K562 (cell line): ENCODE results near the gene STX11. TPM values are rescaled to one million over a fixed set of nuclear protein-coding genes. Genes with fewer than 3 reads are reported as not detected.

ENCODE experiments used
- NCOR1 ChIP-seq: fragments of 450-650 bp; IDR thresholded peaks from 2 replicates; pipeline ENCODE4 v1.6.1; 2016; ENCODE audit warnings: mild to moderate bottlenecking, moderate library complexity
- POLR2G ChIP-seq: fragments of 200-400 bp; formaldehyde crosslinking; IDR thresholded peaks from 2 replicates; pipeline ENCODE4 v1.6.1; 2017; ENCODE audit warnings: low read depth, mild to moderate bottlenecking, antibody characterized with exemption, low read length, moderate library complexity
- POLR3G ChIP-seq: IDR thresholded peaks from 2 replicates; pipeline ENCODE4 v1.6.1; 2011; ENCODE audit not compliant: insufficient read length, insufficient replicate concordance; ENCODE audit errors: extremely low read depth
- RAD21 ChIP-seq, 2 experiments: fragments of 250-450 bp in 1 of 2; fragments of 450-650 bp in 1 of 2; sonication (Bioruptor Pico) in 1 of 2; formaldehyde crosslinking in 1 of 2; IDR thresholded peaks in 1 of 2; conservative IDR thresholded peaks in 1 of 2; 2 replicates each; pipeline versions ENCODE4 v1.4.0 to v1.8.0; 2020 to 2022; ENCODE audit warnings: mild to moderate bottlenecking in 2 of 2, moderate library complexity in 1 of 2
- TBL1XR1 ChIP-seq, 2 experiments: IDR thresholded peaks; 2 replicates each; pipeline ENCODE4 v1.6.1; 2012; ENCODE audit warnings: improper control_type of control experiment in 2 of 2, low read length in 2 of 2, mild to moderate bottlenecking in 1 of 2
- TEAD4 ChIP-seq, 2 experiments: sonication (generic) in 1 of 2; formaldehyde crosslinking in 1 of 2; IDR thresholded peaks; 2 replicates each; pipeline versions ENCODE4 v1.6.1 to v1.8.0; 2012 to 2022; ENCODE audit warnings: borderline replicate concordance in 1 of 2, inconsistent platforms in 1 of 2, low read length in 1 of 2, mild to moderate bottlenecking in 1 of 2, missing genetic modification reagents in 1 of 2
- XRCC3 ChIP-seq: fragments of 450-650 bp; IDR thresholded peaks from 2 replicates; pipeline ENCODE4 v1.6.1; 2017; ENCODE audit warnings: mild to moderate bottlenecking, moderate library complexity
- ZNF239 ChIP-seq: fragments of 250-450 bp; sonication (Bioruptor Pico); IDR thresholded peaks from 2 replicates; pipeline ENCODE4 v1.4.0; 2020; ENCODE audit warnings: mild to moderate bottlenecking
- polyA plus RNA-seq, 8 experiments: library from polyadenylated mRNA; depleted of rRNA in 4 of 8; stranded (reverse) in 5 of 8; unstranded in 3 of 8; fragments of >200 nt; fragmentation: Nextera tagmentation in 2 of 8; fragmentation: Illumina TruSeq in 1 of 8; extraction: Ambion mirVana in 2 of 8; extraction: Trizol in 1 of 8; gene quantifications; 2 replicates each; pipeline versions ENCODE4 v1.2.1 to v1.2.3, GENCODE V29; 2011 to 2014; ENCODE audit warnings: inconsistent platforms in 1 of 8, missing spikeins in 1 of 8
- total RNA-seq, 7 experiments: library from RNA; depleted of rRNA in 6 of 7; stranded (reverse); fragments of >200 nt in 6 of 7; fragmentation: Illumina TruSeq in 2 of 7; extraction: Trizol in 2 of 7; gene quantifications; 2 replicates each; pipeline versions ENCODE4 v1.2.1 to v1.2.3, GENCODE V29; 2011 to 2021; ENCODE audit warnings: low replicate concordance in 1 of 7
- TF ChIP-seq, protein P1 (sequence below), 2 experiments: fragments of 450-650 bp in 1 of 2; IDR thresholded peaks; 2 replicates each; pipeline ENCODE4 v1.6.1; 2011 to 2017; ENCODE audit warnings: low read depth in 2 of 2, antibody characterized with exemption in 1 of 2, borderline replicate concordance in 1 of 2, low read length in 1 of 2, mild to moderate bottlenecking in 1 of 2, mixed read lengths in 1 of 2; ENCODE audit not compliant: control insufficient read depth in 1 of 2
- TF ChIP-seq, protein P2 (sequence below), 2 experiments: fragments of 450-650 bp; conservative IDR thresholded peaks; 2 replicates each; pipeline ENCODE4 v1.6.1; 2017; ENCODE audit warnings: mild to moderate bottlenecking in 2 of 2, moderate library complexity in 2 of 2
- TF ChIP-seq, protein P3 (sequence below), 3 experiments: IDR thresholded peaks in 2 of 3; conservative IDR thresholded peaks in 1 of 3; 2 replicates each; pipeline ENCODE4 v1.5.1; 2011 to 2012; ENCODE audit warnings: low read length in 3 of 3, mild to moderate bottlenecking in 3 of 3, control low read depth in 2 of 3, improper control_type of control experiment in 1 of 3, inconsistent platforms in 1 of 3, low read depth in 1 of 3, mixed read lengths in 1 of 3, moderate library complexity in 1 of 3; ENCODE audit not compliant: insufficient read depth in 2 of 3

Gene STX11
- total and polyA plus RNA-seq, 9 of the 15 experiments (the other 6 are each of a cell fraction or from before 2014, with no cell fraction given): 0.06 to 0.73 (median 0.40) TPM

DNA sequence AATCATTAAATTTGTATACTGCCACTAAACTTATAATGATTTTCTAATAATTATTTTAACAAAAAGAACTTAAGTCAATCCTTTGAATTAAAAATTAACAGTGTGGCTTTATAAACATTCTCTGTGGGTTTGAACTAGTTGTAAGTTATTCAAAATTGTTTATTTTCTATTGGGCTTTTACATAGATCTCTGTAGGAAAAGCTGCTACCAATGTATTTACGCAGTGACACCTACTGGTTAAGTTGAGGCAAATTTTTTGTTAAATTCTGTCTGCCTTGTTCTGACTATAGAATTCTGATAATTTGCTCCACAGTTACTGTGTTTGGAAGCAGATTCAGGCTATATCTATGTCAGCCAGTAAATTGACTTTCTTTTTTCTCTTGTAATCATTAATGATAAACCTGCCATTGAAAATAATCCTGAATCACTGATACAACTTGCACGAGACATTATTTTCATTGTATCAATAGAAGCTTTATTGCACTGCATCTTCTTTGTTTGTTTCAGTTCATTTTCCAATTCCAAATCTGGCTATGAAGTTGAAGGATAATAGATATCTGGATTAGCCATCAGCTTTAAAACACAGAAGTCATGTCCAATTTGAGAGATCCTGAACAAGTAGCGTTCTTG, 68.9 kb downstream of the STX11 start (continued):
- TF ChIP-seq, protein P1, sequence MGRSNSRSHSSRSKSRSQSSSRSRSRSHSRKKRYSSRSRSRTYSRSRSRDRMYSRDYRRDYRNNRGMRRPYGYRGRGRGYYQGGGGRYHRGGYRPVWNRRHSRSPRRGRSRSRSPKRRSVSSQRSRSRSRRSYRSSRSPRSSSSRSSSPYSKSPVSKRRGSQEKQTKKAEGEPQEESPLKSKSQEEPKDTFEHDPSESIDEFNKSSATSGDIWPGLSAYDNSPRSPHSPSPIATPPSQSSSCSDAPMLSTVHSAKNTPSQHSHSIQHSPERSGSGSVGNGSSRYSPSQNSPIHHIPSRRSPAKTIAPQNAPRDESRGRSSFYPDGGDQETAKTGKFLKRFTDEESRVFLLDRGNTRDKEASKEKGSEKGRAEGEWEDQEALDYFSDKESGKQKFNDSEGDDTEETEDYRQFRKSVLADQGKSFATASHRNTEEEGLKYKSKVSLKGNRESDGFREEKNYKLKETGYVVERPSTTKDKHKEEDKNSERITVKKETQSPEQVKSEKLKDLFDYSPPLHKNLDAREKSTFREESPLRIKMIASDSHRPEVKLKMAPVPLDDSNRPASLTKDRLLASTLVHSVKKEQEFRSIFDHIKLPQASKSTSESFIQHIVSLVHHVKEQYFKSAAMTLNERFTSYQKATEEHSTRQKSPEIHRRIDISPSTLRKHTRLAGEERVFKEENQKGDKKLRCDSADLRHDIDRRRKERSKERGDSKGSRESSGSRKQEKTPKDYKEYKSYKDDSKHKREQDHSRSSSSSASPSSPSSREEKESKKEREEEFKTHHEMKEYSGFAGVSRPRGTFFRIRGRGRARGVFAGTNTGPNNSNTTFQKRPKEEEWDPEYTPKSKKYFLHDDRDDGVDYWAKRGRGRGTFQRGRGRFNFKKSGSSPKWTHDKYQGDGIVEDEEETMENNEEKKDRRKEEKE (IDR thresholded peaks at IDR 0.05; ENCODE audit: borderline replicate concordance in 1 of 2, control insufficient read depth in 1 of 2, low read depth in 2 of 2, low read length in 1 of 2): no peak
- 0 out of 4 replicates have a peak, but pooled peaks of 1 of the 2 experiments have one; percentile 8 for TF ChIP-seq TBL1XR1 (IDR thresholded peaks at IDR 0.05; ENCODE audit: low read length in 2 of 2)
- TF ChIP-seq NCOR1: 0 out of 2 replicates have a peak, but pooled peaks have one; percentile 16
- TF ChIP-seq POLR2G: no peak
- TF ChIP-seq, protein P2, sequence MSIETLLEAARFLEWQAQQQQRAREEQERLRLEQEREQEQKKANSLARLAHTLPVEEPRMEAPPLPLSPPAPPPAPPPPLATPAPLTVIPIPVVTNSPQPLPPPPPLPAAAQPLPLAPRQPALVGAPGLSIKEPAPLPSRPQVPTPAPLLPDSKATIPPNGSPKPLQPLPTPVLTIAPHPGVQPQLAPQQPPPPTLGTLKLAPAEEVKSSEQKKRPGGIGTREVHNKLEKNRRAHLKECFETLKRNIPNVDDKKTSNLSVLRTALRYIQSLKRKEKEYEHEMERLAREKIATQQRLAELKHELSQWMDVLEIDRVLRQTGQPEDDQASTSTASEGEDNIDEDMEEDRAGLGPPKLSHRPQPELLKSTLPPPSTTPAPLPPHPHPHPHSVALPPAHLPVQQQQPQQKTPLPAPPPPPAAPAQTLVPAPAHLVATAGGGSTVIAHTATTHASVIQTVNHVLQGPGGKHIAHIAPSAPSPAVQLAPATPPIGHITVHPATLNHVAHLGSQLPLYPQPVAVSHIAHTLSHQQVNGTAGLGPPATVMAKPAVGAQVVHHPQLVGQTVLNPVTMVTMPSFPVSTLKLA (conservative IDR thresholded peaks at IDR 0.05): 0 out of 4 replicates have a peak, but pooled peaks of 1 of the 2 experiments have one; percentile 22
- no peak for TF ChIP-seq XRCC3
- TF ChIP-seq TEAD4 (IDR thresholded peaks at IDR 0.05; ENCODE audit: low read length): 0 out of 2 replicates have a peak, but pooled peaks have one; percentile 10
- TF ChIP-seq TEAD4 (CRISPR knock-in tag; IDR thresholded peaks at IDR 0.05; ENCODE audit: borderline replicate concordance): no peak
- TF ChIP-seq RAD21 (CRISPR knock-in tag; conservative IDR thresholded peaks at IDR 0.05 in 1 of 2, IDR thresholded peaks at IDR 0.05 in 1 of 2): peak; percentile 79 to 82
- TF ChIP-seq ZNF239 (CRISPR knock-in tag): no peak
- no peak for TF ChIP-seq POLR3G
- TF ChIP-seq, protein P3, sequence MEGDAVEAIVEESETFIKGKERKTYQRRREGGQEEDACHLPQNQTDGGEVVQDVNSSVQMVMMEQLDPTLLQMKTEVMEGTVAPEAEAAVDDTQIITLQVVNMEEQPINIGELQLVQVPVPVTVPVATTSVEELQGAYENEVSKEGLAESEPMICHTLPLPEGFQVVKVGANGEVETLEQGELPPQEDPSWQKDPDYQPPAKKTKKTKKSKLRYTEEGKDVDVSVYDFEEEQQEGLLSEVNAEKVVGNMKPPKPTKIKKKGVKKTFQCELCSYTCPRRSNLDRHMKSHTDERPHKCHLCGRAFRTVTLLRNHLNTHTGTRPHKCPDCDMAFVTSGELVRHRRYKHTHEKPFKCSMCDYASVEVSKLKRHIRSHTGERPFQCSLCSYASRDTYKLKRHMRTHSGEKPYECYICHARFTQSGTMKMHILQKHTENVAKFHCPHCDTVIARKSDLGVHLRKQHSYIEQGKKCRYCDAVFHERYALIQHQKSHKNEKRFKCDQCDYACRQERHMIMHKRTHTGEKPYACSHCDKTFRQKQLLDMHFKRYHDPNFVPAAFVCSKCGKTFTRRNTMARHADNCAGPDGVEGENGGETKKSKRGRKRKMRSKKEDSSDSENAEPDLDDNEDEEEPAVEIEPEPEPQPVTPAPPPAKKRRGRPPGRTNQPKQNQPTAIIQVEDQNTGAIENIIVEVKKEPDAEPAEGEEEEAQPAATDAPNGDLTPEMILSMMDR (IDR thresholded peaks at IDR 0.05 in 2 of 3, conservative IDR thresholded peaks at IDR 0.05 in 1 of 3; ENCODE audit: insufficient read depth in 2 of 3, low read depth in 1 of 3, low read length in 3 of 3): peak; percentile 51 to 89 (median 57); a peak in 4 of 6 replicates
